ENCODE results near the gene PLA2G6. TPM values are rescaled to one million over a fixed set of nuclear protein-coding genes. Genes with fewer than 3 reads are reported as not detected.

The PLA2G6 gene
- total RNA-seq, 2 experiments from 2014 or later: 48.8 to 50.2 TPM

DNA sequence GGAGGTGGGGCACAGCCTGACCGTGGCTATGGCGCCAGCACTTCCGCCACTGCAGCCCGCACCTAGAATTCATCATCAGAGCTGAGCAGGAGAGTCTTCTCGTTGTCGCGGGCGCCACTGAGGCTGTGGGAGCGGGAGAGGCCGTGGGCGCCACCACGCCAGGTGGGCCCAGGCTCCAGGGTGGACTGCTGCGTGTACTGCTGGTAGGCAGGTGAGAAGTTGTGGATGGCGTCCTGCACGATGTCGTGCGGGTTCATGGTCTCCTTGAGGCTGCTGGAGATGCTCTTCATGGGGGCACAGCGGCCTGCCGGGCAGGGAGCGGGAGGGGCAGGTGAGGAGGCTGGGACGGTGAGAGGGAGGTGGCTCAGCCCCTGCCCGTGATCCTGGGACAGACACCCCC lies 39.8 kb upstream of the PLA2G6 start:
- Histone ChIP-seq H3K36me3 (ENCODE audit: insufficient read depth, low read length) (peaks cover 32% of the 10 kb centered on the region), H3K27me3 (ENCODE audit: control insufficient read depth in 1 of 2, insufficient read depth in 2 of 2, low read length in 2 of 2) (no peaks in the 10 kb centered on the region), H3K27ac (ENCODE audit: low read depth in 1 of 2, low read length in 2 of 2) (no peak overlapping the region), H3K9me3 (ENCODE audit: control insufficient read depth in 1 of 2, insufficient read depth in 1 of 2, low read length in 2 of 2) (no peaks in the 10 kb centered on the region), H3K4me1 (ENCODE audit: insufficient read depth, low read length) (peaks cover 33% of the 10 kb centered on the region), H3K4me3 (ENCODE audit: low read length) (no peak overlapping the region)
- H3K9me3 Mint-ChIP-seq: no peaks in the 10 kb centered on the region
- CTCF ChIA-PET: no interaction called here
- no peak for DNase-seq
- no peak overlapping the region for H3K27ac Mint-ChIP-seq
- H3K27me3 Mint-ChIP-seq: no peaks in the 10 kb centered on the region
- H3K36me3 Mint-ChIP-seq (ENCODE audit: low read depth): peaks cover 26% of the 10 kb centered on the region
- TF ChIP-seq, protein P1, sequence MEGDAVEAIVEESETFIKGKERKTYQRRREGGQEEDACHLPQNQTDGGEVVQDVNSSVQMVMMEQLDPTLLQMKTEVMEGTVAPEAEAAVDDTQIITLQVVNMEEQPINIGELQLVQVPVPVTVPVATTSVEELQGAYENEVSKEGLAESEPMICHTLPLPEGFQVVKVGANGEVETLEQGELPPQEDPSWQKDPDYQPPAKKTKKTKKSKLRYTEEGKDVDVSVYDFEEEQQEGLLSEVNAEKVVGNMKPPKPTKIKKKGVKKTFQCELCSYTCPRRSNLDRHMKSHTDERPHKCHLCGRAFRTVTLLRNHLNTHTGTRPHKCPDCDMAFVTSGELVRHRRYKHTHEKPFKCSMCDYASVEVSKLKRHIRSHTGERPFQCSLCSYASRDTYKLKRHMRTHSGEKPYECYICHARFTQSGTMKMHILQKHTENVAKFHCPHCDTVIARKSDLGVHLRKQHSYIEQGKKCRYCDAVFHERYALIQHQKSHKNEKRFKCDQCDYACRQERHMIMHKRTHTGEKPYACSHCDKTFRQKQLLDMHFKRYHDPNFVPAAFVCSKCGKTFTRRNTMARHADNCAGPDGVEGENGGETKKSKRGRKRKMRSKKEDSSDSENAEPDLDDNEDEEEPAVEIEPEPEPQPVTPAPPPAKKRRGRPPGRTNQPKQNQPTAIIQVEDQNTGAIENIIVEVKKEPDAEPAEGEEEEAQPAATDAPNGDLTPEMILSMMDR (IDR thresholded peaks at IDR 0.05): no peak
- H3K4me1 Mint-ChIP-seq (ENCODE audit: low read depth): peaks cover 18% of the 10 kb centered on the region
- intact Hi-C loops (cut with DNase I, micrococcal nuclease): no loop called here
- ATAC-seq (ENCODE audit: poor library complexity): no peak
- no peak overlapping the region for H3K4me3 Mint-ChIP-seq
- POLR2A ChIA-PET: no interaction called here

DNA sequence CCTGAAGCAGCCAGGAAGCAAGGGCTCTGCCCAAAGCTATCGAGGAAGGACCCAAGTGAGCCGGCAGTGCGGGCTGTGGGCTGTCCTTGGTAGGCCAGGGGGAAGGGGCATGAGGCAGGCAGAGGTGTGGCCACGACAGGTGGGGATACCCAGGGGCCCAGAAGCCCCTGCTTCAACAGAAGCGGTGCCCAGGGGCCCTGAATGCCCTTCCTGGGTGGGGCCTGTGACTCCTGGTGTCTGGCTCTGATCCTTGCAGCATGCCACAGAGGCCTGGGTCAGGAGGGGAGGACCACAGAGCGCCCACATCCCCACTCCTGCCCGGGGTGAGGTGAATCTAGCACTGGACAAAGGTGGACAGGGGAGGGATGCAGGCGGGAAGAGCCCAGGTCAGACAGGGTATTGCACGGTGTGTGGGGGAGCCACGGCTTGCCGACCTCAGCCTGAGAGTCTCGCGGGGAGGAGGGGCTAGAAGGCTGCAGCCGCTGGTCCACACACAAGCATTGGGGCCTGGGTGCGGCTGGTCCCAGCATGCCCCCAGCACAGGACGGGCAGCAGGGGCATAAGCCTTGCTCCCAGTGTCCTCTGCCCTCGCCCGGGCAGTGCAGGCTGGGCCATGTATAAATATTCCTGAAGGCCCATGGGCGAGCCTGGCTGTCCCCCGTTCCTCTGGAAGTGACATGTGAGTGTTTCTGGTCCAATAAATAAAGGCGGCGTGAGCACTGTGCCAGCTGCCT lies 39.2 kb upstream of the PLA2G6 start:
- TF ChIP-seq, protein P1 (IDR thresholded peaks at IDR 0.05): no peak
- H3K9me3 Mint-ChIP-seq: no peaks in the 10 kb centered on the region
- H3K27ac Mint-ChIP-seq: no peak overlapping the region
- H3K36me3 Mint-ChIP-seq (ENCODE audit: low read depth): peaks cover 26% of the 10 kb centered on the region
- ATAC-seq (ENCODE audit: poor library complexity) (no peak), DNase-seq (peak in 1 of 14 experiments; percentile 26)
- POLR2A ChIA-PET: no interaction called here
- intact Hi-C loops (cut with DNase I, micrococcal nuclease): no loop called here
- H3K4me1 Mint-ChIP-seq (ENCODE audit: low read depth): peaks cover 18% of the 10 kb centered on the region
- Histone ChIP-seq H3K27ac (ENCODE audit: low read depth in 1 of 2, low read length in 2 of 2) (no peak overlapping the region), H3K27me3 (ENCODE audit: control insufficient read depth in 1 of 2, insufficient read depth in 2 of 2, low read length in 2 of 2) (no peaks in the 10 kb centered on the region), H3K4me3 (ENCODE audit: low read length) (no peak overlapping the region), H3K36me3 (ENCODE audit: insufficient read depth, low read length) (peaks cover 31% of the 10 kb centered on the region), H3K9me3 (ENCODE audit: control insufficient read depth in 1 of 2, insufficient read depth in 1 of 2, low read length in 2 of 2) (no peaks in the 10 kb centered on the region), H3K4me1 (ENCODE audit: insufficient read depth, low read length) (peaks cover 33% of the 10 kb centered on the region)
- no peaks in the 10 kb centered on the region for H3K27me3 Mint-ChIP-seq
- CTCF ChIA-PET: no interaction called here
- H3K4me3 Mint-ChIP-seq: no peak overlapping the region

DNA sequence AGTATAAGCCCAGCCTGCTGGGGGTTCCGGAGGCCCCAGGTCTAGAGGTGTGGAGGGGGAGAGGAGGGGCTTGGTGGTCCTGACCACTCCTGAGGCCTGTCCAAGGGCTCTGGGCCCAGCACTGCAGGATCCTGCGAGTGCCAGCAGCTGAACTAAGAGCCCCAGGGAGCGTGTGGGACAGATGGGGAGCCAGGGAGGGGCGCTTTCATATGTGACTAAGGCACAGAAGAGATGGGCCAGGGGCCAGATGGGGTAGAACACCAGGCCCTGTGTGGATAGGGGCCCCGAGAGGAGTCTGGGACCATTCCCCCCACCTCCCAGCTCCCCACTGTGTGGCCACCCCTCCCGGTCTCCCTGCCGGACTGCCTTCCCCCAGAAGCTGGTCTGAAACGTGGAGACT lies 38.5 kb upstream of the PLA2G6 start:
- Histone ChIP-seq H3K27ac (ENCODE audit: low read depth in 1 of 2, low read length in 2 of 2) (no peak overlapping the region), H3K4me3 (ENCODE audit: low read length) (no peak overlapping the region), H3K36me3 (ENCODE audit: insufficient read depth, low read length) (peaks cover 25% of the 10 kb centered on the region), H3K4me1 (ENCODE audit: insufficient read depth, low read length) (peaks cover 35% of the 10 kb centered on the region), H3K27me3 (ENCODE audit: control insufficient read depth in 1 of 2, insufficient read depth in 2 of 2, low read length in 2 of 2) (no peaks in the 10 kb centered on the region), H3K9me3 (ENCODE audit: control insufficient read depth in 1 of 2, insufficient read depth in 1 of 2, low read length in 2 of 2) (no peaks in the 10 kb centered on the region)
- intact Hi-C loops (cut with DNase I, micrococcal nuclease): no loop called here
- H3K9me3 Mint-ChIP-seq: no peaks in the 10 kb centered on the region
- peak in 1 of 14 experiments; percentile 34 for DNase-seq
- H3K4me3 Mint-ChIP-seq: no peak overlapping the region
- peaks cover 21% of the 10 kb centered on the region for H3K36me3 Mint-ChIP-seq (ENCODE audit: low read depth)
- ATAC-seq (ENCODE audit: poor library complexity): no peak
- no peaks in the 10 kb centered on the region for H3K27me3 Mint-ChIP-seq
- H3K4me1 Mint-ChIP-seq (ENCODE audit: low read depth): peaks cover 19% of the 10 kb centered on the region
- CTCF ChIA-PET: no interaction called here
- no peak overlapping the region for H3K27ac Mint-ChIP-seq
- TF ChIP-seq, protein P1 (IDR thresholded peaks at IDR 0.05): no peak
- POLR2A ChIA-PET: no interaction called here

All from CD4-positive, alpha-beta T cell (primary cell).